Liver (tissue), 9 donors: ENCODE data around the gene ALKBH5. TPM values are rescaled to one million over a fixed set of nuclear protein-coding genes. Genes with fewer than 3 reads are reported as not detected.

ENCODE experiments used
- DNase-seq: peaks from one replicate; pipeline ENCODE4 v3.0.0-alpha.2; 2017; ENCODE audit warnings: low spot score
- H3K27ac ChIP-seq, 2 donors: one replicate each; pipeline ENCODE4 v1.7.0; 2013; ENCODE audit warnings: inconsistent platforms in 2 of 2, low read length in 2 of 2, control low read depth in 1 of 2, low read depth in 1 of 2, mild to moderate bottlenecking in 1 of 2
- H3K27me3 ChIP-seq, 4 donors: one replicate each; pipeline versions ENCODE4 v1.6.1 to v1.7.0; 2013; ENCODE audit warnings: low read length in 3 of 4, inconsistent platforms in 1 of 4, mild to moderate bottlenecking in 1 of 4, moderate library complexity in 1 of 4; ENCODE audit not compliant: control insufficient read depth in 4 of 4, insufficient read depth in 4 of 4
- H3K36me3 ChIP-seq, 4 donors: one replicate each; pipeline versions ENCODE4 v1.6.1 to v1.7.0; 2013; ENCODE audit warnings: low read length in 3 of 4, mild to moderate bottlenecking in 3 of 4, low read depth in 1 of 4, moderate library complexity in 1 of 4; ENCODE audit not compliant: control insufficient read depth in 4 of 4, insufficient read depth in 3 of 4
- H3K4me1 ChIP-seq, 4 donors: one replicate each; pipeline versions ENCODE4 v1.6.1 to v1.7.0; 2013; ENCODE audit warnings: low read length in 3 of 4, mild to moderate bottlenecking in 3 of 4, moderate library complexity in 1 of 4; ENCODE audit not compliant: control insufficient read depth in 4 of 4, insufficient read depth in 4 of 4
- H3K4me3 ChIP-seq, 3 donors: one replicate each; pipeline versions ENCODE4 v1.6.1 to v1.7.0; 2013; ENCODE audit warnings: low read length in 3 of 3, control low read depth in 1 of 3, low read depth in 1 of 3, mild to moderate bottlenecking in 1 of 3
- H3K9ac ChIP-seq, 2 donors: one replicate each; pipeline ENCODE4 v1.7.0; 2013; ENCODE audit warnings: low read length in 2 of 2, mild to moderate bottlenecking in 2 of 2, moderate library complexity in 2 of 2, control low read depth in 1 of 2, low read depth in 1 of 2
- H3K9me3 ChIP-seq, 4 donors: one replicate each; pipeline versions ENCODE4 v1.6.1 to v1.7.0; 2013; ENCODE audit warnings: low read length in 3 of 4; ENCODE audit not compliant: control insufficient read depth in 4 of 4
- ATF3 ChIP-seq: IDR thresholded peaks from 2 replicates; pipeline ENCODE4 v1.6.1; 2016; ENCODE audit warnings: antibody characterized with exemption
- EGR1 ChIP-seq, 2 donors: IDR thresholded peaks; 2 replicates each; pipeline ENCODE4 v1.6.1; 2016 to 2018; ENCODE audit warnings: antibody characterized with exemption in 2 of 2, low read depth in 2 of 2
- FOXA1 ChIP-seq: IDR thresholded peaks from 2 replicates; pipeline ENCODE4 v1.6.1; 2016; ENCODE audit warnings: antibody characterized with exemption
- FOXA2 ChIP-seq: IDR thresholded peaks from 2 replicates; pipeline ENCODE4 v1.6.1; 2016; ENCODE audit warnings: antibody characterized with exemption
- GABPA ChIP-seq, 2 donors: IDR thresholded peaks in 1 of 2; conservative IDR thresholded peaks in 1 of 2; 2 replicates each; pipeline ENCODE4 v1.6.1; 2016; ENCODE audit warnings: antibody characterized with exemption in 2 of 2, mild to moderate bottlenecking in 1 of 2, moderate library complexity in 1 of 2
- HNF4A ChIP-seq, 2 donors: conservative IDR thresholded peaks; 2 replicates each; pipeline ENCODE4 v1.6.1; 2016; ENCODE audit warnings: antibody characterized with exemption in 2 of 2, mild to moderate bottlenecking in 2 of 2
- HNF4G ChIP-seq: IDR thresholded peaks from 2 replicates; pipeline ENCODE4 v1.6.1; 2016; ENCODE audit warnings: antibody characterized with exemption
- JUND ChIP-seq, 2 donors: IDR thresholded peaks; 2 replicates each; pipeline ENCODE4 v1.6.1; 2016; ENCODE audit warnings: antibody characterized with exemption in 2 of 2
- RAD21 ChIP-seq, 2 donors: IDR thresholded peaks; 2 replicates each; pipeline ENCODE4 v1.6.1; 2016; ENCODE audit warnings: antibody characterized with exemption in 2 of 2, mild to moderate bottlenecking in 2 of 2
- REST ChIP-seq: IDR thresholded peaks from 2 replicates; pipeline ENCODE4 v1.6.1; 2016; ENCODE audit warnings: antibody characterized with exemption, mild to moderate bottlenecking
- RXRA ChIP-seq, 2 donors: IDR thresholded peaks; 2 replicates each; pipeline ENCODE4 v1.6.1; 2017 to 2018; ENCODE audit warnings: antibody characterized with exemption in 2 of 2, mild to moderate bottlenecking in 1 of 2
- SP1 ChIP-seq: IDR thresholded peaks from 2 replicates; pipeline ENCODE4 v1.6.1; 2018; ENCODE audit warnings: antibody characterized with exemption, mild to moderate bottlenecking
- YY1 ChIP-seq: IDR thresholded peaks from 2 replicates; pipeline ENCODE4 v1.6.1; 2016; ENCODE audit warnings: antibody characterized with exemption, mild to moderate bottlenecking
- WGBS: extraction: QIAGEN DNeasy Blood & Tissue Kit; methylation state at CpG from one replicate; pipeline ENCODE4 v1.1.7; 2013; 5-methylcytosine and 5-hydroxymethylcytosine counted together
- polyA plus RNA-seq, 2 donors: library from polyadenylated mRNA; stranded (reverse) in 1 of 2; unstranded in 1 of 2; fragments of 200-250 nt in 1 of 2; fragments of >200 nt in 1 of 2; fragmentation: Nextera tagmentation in 1 of 2; extraction: Ambion mirVana in 1 of 2; gene quantifications; one replicate each; pipeline versions ENCODE4 v1.2.1 to v1.2.3, GENCODE V29; 2013 to 2015
- total RNA-seq, 2 donors: library from RNA; depleted of rRNA; stranded (reverse); fragments of >200 nt; gene quantifications; one replicate each; pipeline ENCODE4 v1.2.3, GENCODE V29; 2014
- TF ChIP-seq, protein P1 (sequence below): IDR thresholded peaks from 2 replicates; pipeline ENCODE4 v1.6.1; 2016; ENCODE audit warnings: antibody characterized with exemption
- TF ChIP-seq, protein P2 (sequence below): fragments of 150-350 bp; IDR thresholded peaks from 2 replicates; pipeline ENCODE4 v1.5.1; 2017; ENCODE audit warnings: improper control_type of control experiment, low read depth, low read length; ENCODE audit not compliant: missing input control
- TF ChIP-seq, protein P3 (sequence below): IDR thresholded peaks from 2 replicates; pipeline ENCODE4 v1.6.1; 2016; ENCODE audit warnings: antibody characterized with exemption
- donor health status: healthy.
- donor health status: healthy.
- donor health status: healthy.
- donor health status: healthy.
- donor health status: healthy.

The ALKBH5 gene
- total and polyA plus RNA-seq, 4 donors, result 30.5 to 67.8 (median 46.3) TPM

- H3K27ac ChIP-seq, result no peak overlapping the region
Measured at GRCh38 chr17:18195246-18195645, 11.6 kb downstream of the ALKBH5 start.

GRCh38 chr17:18197535-18198194, 14.0 kb downstream of the ALKBH5 start:
- 90% methylated on average over 3 of the region's 3 CpGs for WGBS
- DNase-seq, result no peak
- peaks cover 0 to 17% (median 5%) of the 10 kb centered on the region in 4 donors for H3K4me1 ChIP-seq
- H3K27me3 ChIP-seq, result no peaks in the 10 kb centered on the region
- no peak overlapping the region for H3K9ac ChIP-seq
- H3K36me3 ChIP-seq, result peaks cover 5 to 45% (median 27%) of the 10 kb centered on the region in 4 donors
- no peak overlapping the region for H3K4me3 ChIP-seq
- TF ChIP-seq FOXA2 (no peak), RXRA (IDR thresholded peaks at IDR 0.05) (no peak)
- no peak overlapping the region for H3K27ac ChIP-seq
- no peaks in the 10 kb centered on the region for H3K9me3 ChIP-seq

More at GRCh38 chr17:18195246-18195645, 11.6 kb downstream of the ALKBH5 start:
- no peak overlapping the region for H3K4me3 ChIP-seq
- no peak for DNase-seq
- no peaks in the 10 kb centered on the region for H3K9me3 ChIP-seq
- TF ChIP-seq JUND (IDR thresholded peaks at IDR 0.05) (no peak), FOXA2 (no peak), HNF4G (no peak), EGR1 (IDR thresholded peaks at IDR 0.05; ENCODE audit: low read depth in 2 of 2) (no peak), SP1 (no peak), GABPA (IDR thresholded peaks at IDR 0.05 in 1 of 2, conservative IDR thresholded peaks at IDR 0.05 in 1 of 2) (no peak), FOXA1 (no peak), ATF3 (no peak), RAD21 (IDR thresholded peaks at IDR 0.05) (no peak)
- TF ChIP-seq, protein P1, sequence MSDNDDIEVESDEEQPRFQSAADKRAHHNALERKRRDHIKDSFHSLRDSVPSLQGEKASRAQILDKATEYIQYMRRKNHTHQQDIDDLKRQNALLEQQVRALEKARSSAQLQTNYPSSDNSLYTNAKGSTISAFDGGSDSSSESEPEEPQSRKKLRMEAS, result no peak
- no peak overlapping the region for H3K9ac ChIP-seq
- 93% methylated on average over 5 of the region's 5 CpGs for WGBS
- H3K36me3 ChIP-seq, result peaks cover 5 to 39% (median 23%) of the 10 kb centered on the region in 4 donors
- no peaks in the 10 kb centered on the region for H3K27me3 ChIP-seq
- H3K4me1 ChIP-seq, result peaks cover 15 to 29% (median 18%) of the 10 kb centered on the region in 4 donors

DNA sequence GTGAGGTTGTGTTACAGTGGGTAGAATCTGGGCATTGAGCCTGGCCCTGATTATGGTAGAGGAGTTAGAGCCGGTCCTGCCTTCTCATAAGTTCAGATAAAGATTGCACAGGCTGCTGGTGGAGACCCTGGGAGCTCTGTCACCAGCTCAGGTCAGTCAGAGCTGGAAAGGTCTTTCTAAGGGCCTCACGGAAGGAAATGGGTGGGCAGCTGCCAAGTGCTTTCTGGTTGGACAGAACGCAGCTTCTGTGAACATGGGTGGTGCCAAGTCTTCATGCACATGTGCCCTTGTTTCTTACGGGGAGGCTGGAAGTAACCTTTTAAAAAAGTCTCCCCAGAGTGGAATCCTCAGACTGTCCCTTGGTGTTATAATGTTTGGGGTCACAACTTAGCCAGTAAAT, 14.9 kb downstream of the ALKBH5 start:
- Histone ChIP-seq H3K4me1 (peaks cover 1 to 23% (median 9%) of the 10 kb centered on the region in 4 donors), H3K27ac (no peak overlapping the region), H3K9ac (no peak overlapping the region), H3K27me3 (no peaks in the 10 kb centered on the region), H3K4me3 (no peak overlapping the region), H3K9me3 (no peaks in the 10 kb centered on the region), H3K36me3 (peaks cover 5 to 47% (median 27%) of the 10 kb centered on the region in 4 donors)
- 73% methylated on average over 4 of the region's 4 CpGs for WGBS
- no peak for DNase-seq
- no peak for TF ChIP-seq HNF4A (conservative IDR thresholded peaks at IDR 0.05)
- TF ChIP-seq, protein P2, sequence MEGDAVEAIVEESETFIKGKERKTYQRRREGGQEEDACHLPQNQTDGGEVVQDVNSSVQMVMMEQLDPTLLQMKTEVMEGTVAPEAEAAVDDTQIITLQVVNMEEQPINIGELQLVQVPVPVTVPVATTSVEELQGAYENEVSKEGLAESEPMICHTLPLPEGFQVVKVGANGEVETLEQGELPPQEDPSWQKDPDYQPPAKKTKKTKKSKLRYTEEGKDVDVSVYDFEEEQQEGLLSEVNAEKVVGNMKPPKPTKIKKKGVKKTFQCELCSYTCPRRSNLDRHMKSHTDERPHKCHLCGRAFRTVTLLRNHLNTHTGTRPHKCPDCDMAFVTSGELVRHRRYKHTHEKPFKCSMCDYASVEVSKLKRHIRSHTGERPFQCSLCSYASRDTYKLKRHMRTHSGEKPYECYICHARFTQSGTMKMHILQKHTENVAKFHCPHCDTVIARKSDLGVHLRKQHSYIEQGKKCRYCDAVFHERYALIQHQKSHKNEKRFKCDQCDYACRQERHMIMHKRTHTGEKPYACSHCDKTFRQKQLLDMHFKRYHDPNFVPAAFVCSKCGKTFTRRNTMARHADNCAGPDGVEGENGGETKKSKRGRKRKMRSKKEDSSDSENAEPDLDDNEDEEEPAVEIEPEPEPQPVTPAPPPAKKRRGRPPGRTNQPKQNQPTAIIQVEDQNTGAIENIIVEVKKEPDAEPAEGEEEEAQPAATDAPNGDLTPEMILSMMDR, result no peak
- no peak for TF ChIP-seq REST
- TF ChIP-seq JUND (IDR thresholded peaks at IDR 0.05), result no peak
- no peak for TF ChIP-seq RXRA (IDR thresholded peaks at IDR 0.05)
- no peak for TF ChIP-seq RAD21 (IDR thresholded peaks at IDR 0.05)
- TF ChIP-seq, protein P1, result no peak
- TF ChIP-seq YY1, result no peak
- TF ChIP-seq, protein P3, sequence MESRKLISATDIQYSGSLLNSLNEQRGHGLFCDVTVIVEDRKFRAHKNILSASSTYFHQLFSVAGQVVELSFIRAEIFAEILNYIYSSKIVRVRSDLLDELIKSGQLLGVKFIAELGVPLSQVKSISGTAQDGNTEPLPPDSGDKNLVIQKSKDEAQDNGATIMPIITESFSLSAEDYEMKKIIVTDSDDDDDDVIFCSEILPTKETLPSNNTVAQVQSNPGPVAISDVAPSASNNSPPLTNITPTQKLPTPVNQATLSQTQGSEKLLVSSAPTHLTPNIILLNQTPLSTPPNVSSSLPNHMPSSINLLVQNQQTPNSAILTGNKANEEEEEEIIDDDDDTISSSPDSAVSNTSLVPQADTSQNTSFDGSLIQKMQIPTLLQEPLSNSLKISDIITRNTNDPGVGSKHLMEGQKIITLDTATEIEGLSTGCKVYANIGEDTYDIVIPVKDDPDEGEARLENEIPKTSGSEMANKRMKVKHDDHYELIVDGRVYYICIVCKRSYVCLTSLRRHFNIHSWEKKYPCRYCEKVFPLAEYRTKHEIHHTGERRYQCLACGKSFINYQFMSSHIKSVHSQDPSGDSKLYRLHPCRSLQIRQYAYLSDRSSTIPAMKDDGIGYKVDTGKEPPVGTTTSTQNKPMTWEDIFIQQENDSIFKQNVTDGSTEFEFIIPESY, result no peak
